ENCODE data around the gene HEBP2.

DNA sequence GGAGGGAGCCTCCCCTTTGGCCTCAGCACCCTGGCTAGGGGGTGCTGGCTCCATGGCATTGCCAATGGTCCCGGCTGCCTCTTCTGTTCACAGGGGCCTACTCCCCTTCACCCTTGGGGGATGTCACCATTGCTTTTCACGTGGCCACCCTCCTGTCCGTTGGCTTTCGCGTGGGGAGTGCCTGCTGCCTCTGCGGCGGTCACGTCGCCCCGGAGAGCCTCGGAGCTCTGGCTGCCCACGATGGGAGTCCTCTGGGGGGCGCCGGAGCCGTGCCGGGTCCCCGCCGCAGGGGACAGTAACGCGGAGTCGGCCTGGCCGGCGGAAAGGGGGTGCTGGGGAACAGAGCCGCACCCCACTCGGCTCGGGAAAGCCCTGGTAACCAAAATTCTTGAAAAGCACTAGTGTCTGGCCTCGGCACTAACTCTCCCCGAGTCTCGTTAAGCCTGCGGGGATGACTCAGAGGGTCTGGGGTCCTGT lies 661 bp upstream of the HEBP2 start:
- TF ChIP-seq POLR2A (IDR thresholded peaks at IDR 0.05; ENCODE audit: extremely low read depth, insufficient read length) (no peak), MYC (IDR thresholded peaks at IDR 0.05; ENCODE audit: low read depth, low read length) (peak; percentile 14; the same call in 1 of the 2 replicates)
- TF ChIP-seq, protein P1, sequence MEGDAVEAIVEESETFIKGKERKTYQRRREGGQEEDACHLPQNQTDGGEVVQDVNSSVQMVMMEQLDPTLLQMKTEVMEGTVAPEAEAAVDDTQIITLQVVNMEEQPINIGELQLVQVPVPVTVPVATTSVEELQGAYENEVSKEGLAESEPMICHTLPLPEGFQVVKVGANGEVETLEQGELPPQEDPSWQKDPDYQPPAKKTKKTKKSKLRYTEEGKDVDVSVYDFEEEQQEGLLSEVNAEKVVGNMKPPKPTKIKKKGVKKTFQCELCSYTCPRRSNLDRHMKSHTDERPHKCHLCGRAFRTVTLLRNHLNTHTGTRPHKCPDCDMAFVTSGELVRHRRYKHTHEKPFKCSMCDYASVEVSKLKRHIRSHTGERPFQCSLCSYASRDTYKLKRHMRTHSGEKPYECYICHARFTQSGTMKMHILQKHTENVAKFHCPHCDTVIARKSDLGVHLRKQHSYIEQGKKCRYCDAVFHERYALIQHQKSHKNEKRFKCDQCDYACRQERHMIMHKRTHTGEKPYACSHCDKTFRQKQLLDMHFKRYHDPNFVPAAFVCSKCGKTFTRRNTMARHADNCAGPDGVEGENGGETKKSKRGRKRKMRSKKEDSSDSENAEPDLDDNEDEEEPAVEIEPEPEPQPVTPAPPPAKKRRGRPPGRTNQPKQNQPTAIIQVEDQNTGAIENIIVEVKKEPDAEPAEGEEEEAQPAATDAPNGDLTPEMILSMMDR (IDR thresholded peaks at IDR 0.05; ENCODE audit: low read depth, low read length), result peak; percentile 35
- TF ChIP-seq, protein P2, sequence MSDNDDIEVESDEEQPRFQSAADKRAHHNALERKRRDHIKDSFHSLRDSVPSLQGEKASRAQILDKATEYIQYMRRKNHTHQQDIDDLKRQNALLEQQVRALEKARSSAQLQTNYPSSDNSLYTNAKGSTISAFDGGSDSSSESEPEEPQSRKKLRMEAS (IDR thresholded peaks at IDR 0.05; ENCODE audit: low read depth, low read length), result peak; percentile 30

Measured in NB4 (cell line).